HepG2 (cell line): ENCODE measurements around the gene IL1RAPL2. TPM values are rescaled to one million over a fixed set of nuclear protein-coding genes. Genes with fewer than 3 reads are reported as not detected.

Experiments used
- ATAC-seq: fragments of 200-7000 bp; cut with Tn5 transposase; 3 replicates; pipeline ENCODE4 v1.9.1; 2020; ENCODE audit warnings: mild to moderate bottlenecking, moderate library complexity
- BruUV-seq: library from RNA; stranded (reverse); fragments of 400-500 nt; replicated peaks from 2 replicates; lab custom pipeline; 2021; lab: Mats Ljungman, UMichigan
- CTCF ChIA-PET: fragments of 300-600 bp; formaldehyde crosslinking; extraction: SDS; loops from one replicate; lab custom pipeline; 2021; ENCODE audit warnings: low total read pairs, inconsistent platforms, low intra/inter-chr PET ratio; lab: Yijun Ruan, JAX
- POLR2A ChIA-PET: fragments of 350-600 bp; sonication (Branson Sonifier 250); formaldehyde crosslinking; loops from one replicate; lab custom pipeline; 2020; ENCODE audit warnings: antibody characterized with exemption, inconsistent platforms; lab: Yijun Ruan, JAX
- DNase-seq: peaks from one replicate; pipeline ENCODE4 v3.0.0-alpha.2; 2015; ENCODE audit warnings: low spot score
- FAIRE-seq: peaks from 3 replicates; lab custom pipeline; 2011; peaks lifted over from hg19 to GRCh38; lab: Jason Lieb, UNC
- H2AFZ ChIP-seq: one replicate; pipeline ENCODE4 v1.6.1; 2011; ENCODE audit warnings: low read length, inconsistent platforms
- H3K27ac ChIP-seq: fragments of 300-600 bp; 3 replicates; pipeline ENCODE4 v1.8.0; 2011; ENCODE audit warnings: mixed run types, mild to moderate bottlenecking, mixed read lengths, low read length, inconsistent platforms; ENCODE audit not compliant: insufficient read depth; ENCODE audit errors: extremely low read length
- H3K27me3 ChIP-seq, 2 experiments: fragments of 200-600 bp in 1 of 2; 2 replicates in 1 of 2; 3 replicates in 1 of 2; pipeline versions ENCODE4 v1.6.0 to v1.8.0; 2011; ENCODE audit warnings: low read length in 2 of 2, mild to moderate bottlenecking in 2 of 2, moderate library complexity in 2 of 2, inconsistent platforms in 1 of 2; ENCODE audit not compliant: insufficient read depth in 2 of 2, control insufficient read depth in 1 of 2
- H3K36me3 ChIP-seq, 2 experiments: fragments of 200-600 bp in 1 of 2; replicated peaks in 1 of 2; 2 replicates in 1 of 2; 3 replicates in 1 of 2; pipeline versions ENCODE4 v1.5.1 to v1.8.0; 2011; ENCODE audit warnings: low read length in 2 of 2, inconsistent platforms in 1 of 2; ENCODE audit not compliant: insufficient read depth in 2 of 2, control insufficient read depth in 1 of 2
- H3K4me1 ChIP-seq: 2 replicates; pipeline ENCODE4 v1.5.1; 2012; ENCODE audit warnings: low read length, inconsistent platforms; ENCODE audit not compliant: insufficient read depth
- H3K4me2 ChIP-seq: 2 replicates; pipeline ENCODE4 v1.6.0; 2011; ENCODE audit warnings: low read depth, low read length, inconsistent platforms
- H3K4me3 ChIP-seq, 3 experiments: fragments of 200-600 bp in 1 of 3; sonication (generic), shearing (Covaris generic) in 1 of 3; replicated peaks in 1 of 3; 2 replicates each; pipeline ENCODE4 v1.5.1; 2011 to 2016; ENCODE audit warnings: low read length in 3 of 3, inconsistent platforms in 2 of 3, low read depth in 2 of 3, mild to moderate bottlenecking in 2 of 3, control low read depth in 1 of 3, mixed read lengths in 1 of 3; ENCODE audit not compliant: insufficient read depth in 1 of 3
- H3K79me2 ChIP-seq: one replicate; pipeline ENCODE4 v1.6.1; 2011; ENCODE audit warnings: low read length, inconsistent platforms; ENCODE audit not compliant: insufficient read depth
- H3K9ac ChIP-seq: 2 replicates; pipeline ENCODE4 v1.6.0; 2011; ENCODE audit warnings: mild to moderate bottlenecking, low read depth, low read length, inconsistent platforms; ENCODE audit not compliant: insufficient read depth
- H3K9me3 ChIP-seq: 2 replicates; pipeline ENCODE4 v1.5.1; 2012; ENCODE audit warnings: mild to moderate bottlenecking, low read length
- H4K20me1 ChIP-seq: 2 replicates; pipeline ENCODE4 v1.6.0; 2011; ENCODE audit warnings: inconsistent platforms, mild to moderate bottlenecking, low read length, moderate library complexity; ENCODE audit not compliant: insufficient read depth
- BCL6 ChIP-seq: IDR thresholded peaks from 2 replicates; pipeline ENCODE4 v1.6.1; 2016; ENCODE audit warnings: missing genetic modification reagents, missing compliant biosample characterization
- CCAR2 ChIP-seq: fragments of 200-400 bp; formaldehyde crosslinking; optimal IDR thresholded peaks from 2 replicates; pipeline ENCODE3; 2018; ENCODE audit warnings: low read depth, mild to moderate bottlenecking, low read length, moderate library complexity
- HDAC1 ChIP-seq: sonication (generic); formaldehyde crosslinking; IDR thresholded peaks from 2 replicates; pipeline ENCODE4 v1.5.1; 2020; ENCODE audit warnings: mild to moderate bottlenecking, missing genetic modification reagents
- SRF ChIP-seq: IDR thresholded peaks from 2 replicates; pipeline ENCODE4 v1.6.1; 2011; ENCODE audit warnings: mild to moderate bottlenecking, low read depth, low read length, moderate library complexity
- TARDBP ChIP-seq: sonication (generic); formaldehyde crosslinking; IDR thresholded peaks from 2 replicates; pipeline ENCODE4 v1.8.0; 2022; ENCODE audit warnings: mild to moderate bottlenecking, missing genetic modification reagents
- TBX2 ChIP-seq: sonication (generic); formaldehyde crosslinking; IDR thresholded peaks from 2 replicates; pipeline ENCODE4 v1.5.0; 2020; ENCODE audit warnings: missing genetic modification reagents, mild to moderate bottlenecking, borderline replicate concordance
- ZNF136 ChIP-seq: sonication (generic); formaldehyde crosslinking; IDR thresholded peaks from 2 replicates; pipeline ENCODE4 v1.8.1; 2022; ENCODE audit warnings: low read depth, mild to moderate bottlenecking, moderate library complexity, missing genetic modification reagents
- ZNF772 ChIP-seq: sonication (generic); formaldehyde crosslinking; IDR thresholded peaks from 2 replicates; pipeline ENCODE4 v1.5.0; 2020; ENCODE audit warnings: mild to moderate bottlenecking, missing genetic modification reagents
- WGBS: methylation state at CpG from one replicate; pipeline ENCODE4 v1.1.6; 2017; ENCODE audit warnings: low lambda C conversion rate; 5-methylcytosine and 5-hydroxymethylcytosine counted together
- in situ Hi-C: cut with HindIII; loops from 2 replicates; pipeline ENCODE4 v1.10.0; 2017; ENCODE audit warnings: low pct_unique_long_range_greater_than_20kb; ENCODE audit not compliant: extremely low pct_ligation_motif_present
- intact Hi-C: fragments of 100-400 bp; cut with micrococcal nuclease; formaldehyde crosslinking; loops from one replicate; pipeline ENCODE4 v1.10.0; 2022; ENCODE audit not compliant: unreplicated experiment
- polyA plus RNA-seq, 8 experiments: library from polyadenylated mRNA; depleted of rRNA in 3 of 8; stranded (reverse) in 7 of 8; unstranded in 1 of 8; fragments of >200 nt; fragmentation: Illumina TruSeq in 4 of 8; extraction: Trizol in 4 of 8; gene quantifications; 2 replicates each; pipeline versions ENCODE4 v1.2.1 to v1.2.3, GENCODE V29; 2011 to 2016; ENCODE audit warnings: low read depth in 4 of 8, missing spikeins in 1 of 8, mixed read lengths in 1 of 8; ENCODE audit not compliant: insufficient read depth in 1 of 8
- total RNA-seq, 5 experiments: library from RNA; depleted of rRNA; stranded (reverse); fragments of >200 nt; fragmentation: Illumina TruSeq; extraction: Trizol; gene quantifications; 2 replicates each; pipeline ENCODE4 v1.2.3, GENCODE V29; 2016; ENCODE audit warnings: low read depth in 1 of 5

The IL1RAPL2 gene
- total and polyA plus RNA-seq, 2 of the 13 experiments (the other 11 are each of a cell fraction or from before 2014, with no cell fraction given): not detected

DNA sequence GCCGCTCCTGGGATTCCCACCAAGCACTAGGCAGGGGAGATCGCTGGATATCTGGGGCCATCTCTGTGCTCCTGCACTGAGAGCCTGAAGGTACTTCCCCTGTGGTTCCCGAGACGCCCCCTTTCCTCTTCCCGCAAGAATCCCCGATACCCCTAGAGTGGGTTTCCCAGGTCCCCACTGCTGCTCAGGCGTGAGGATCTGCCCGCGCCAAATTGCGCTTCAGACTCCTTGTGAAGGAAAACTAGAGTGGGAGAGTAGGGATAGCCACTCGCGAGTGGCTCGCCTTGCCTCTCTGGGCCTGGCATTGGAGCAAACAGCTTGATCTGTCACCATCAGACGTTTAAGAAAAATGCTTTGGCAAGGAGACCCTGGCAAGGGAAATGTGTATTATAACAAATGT lies 1.5 kb downstream of the IL1RAPL2 start:
- ChIA-PET POLR2A (no interaction called here), CTCF (no interaction called here)
- H2AFZ ChIP-seq: no peak overlapping the region
- ATAC-seq (no peak), DNase-seq (no peak), FAIRE-seq (no peak)
- no peak for TF ChIP-seq SRF
- no peak for TF ChIP-seq CCAR2
- TF ChIP-seq ZNF772 (CRISPR knock-in tag): no peak
- no peak for TF ChIP-seq TBX2 (CRISPR knock-in tag)
- no peak for TF ChIP-seq TARDBP (CRISPR knock-in tag)
- TF ChIP-seq HDAC1 (CRISPR knock-in tag): no peak
- no peak for TF ChIP-seq ZNF136 (CRISPR knock-in tag)
- no peaks in the 10 kb centered on the region for H3K4me1 ChIP-seq
- H3K4me2 ChIP-seq: no peak overlapping the region
- H3K27ac ChIP-seq: no peak overlapping the region
- H3K36me3 ChIP-seq: no peaks in the 10 kb centered on the region
- in situ Hi-C loops: no loop called here
- no peak overlapping the region for H3K9ac ChIP-seq
- no TSS peak for BruUV-seq
- WGBS: 52% methylated on average over 4 of the region's 14 CpGs
- H3K79me2 ChIP-seq: no peaks in the 10 kb centered on the region
- no peaks in the 10 kb centered on the region for H4K20me1 ChIP-seq
- H3K9me3 ChIP-seq: no peaks in the 10 kb centered on the region
- H3K4me3 ChIP-seq: no peak overlapping the region
- H3K27me3 ChIP-seq: no peaks in the 10 kb centered on the region
- intact Hi-C loops: no loop called here

DNA sequence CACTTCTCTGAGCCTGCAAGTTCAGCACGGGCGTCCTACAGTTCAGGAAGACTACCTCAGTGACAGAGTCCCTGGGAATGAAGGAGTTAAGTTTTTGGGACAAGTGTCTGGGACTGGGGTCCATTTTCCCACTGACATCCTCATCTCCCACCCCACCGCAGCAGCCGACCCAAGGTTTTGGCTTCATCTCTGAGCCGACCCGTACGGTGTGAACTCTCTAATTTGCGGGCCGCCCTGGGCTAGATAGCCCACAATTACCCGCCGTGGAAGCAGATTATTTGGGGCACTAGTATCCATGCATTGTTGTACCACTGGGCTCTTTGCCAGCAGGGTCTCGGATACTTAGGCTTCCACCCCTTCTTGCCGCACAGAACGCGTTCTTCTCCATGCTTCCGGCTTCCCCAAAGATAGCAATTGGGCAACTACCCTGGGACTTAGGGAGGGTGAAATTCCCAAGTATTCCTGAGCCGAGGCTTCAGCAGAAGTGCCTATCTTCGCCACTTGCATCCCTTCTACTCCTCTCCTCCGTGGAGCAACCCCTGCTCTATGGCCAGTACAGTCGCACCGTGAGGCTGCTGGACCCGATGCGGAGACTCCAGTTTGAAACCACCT lies 2.4 kb downstream of the IL1RAPL2 start:
- intact Hi-C loops: no loop called here
- in situ Hi-C loops: no loop called here

More for the DNA sequence above, 2.4 kb downstream of the IL1RAPL2 start:
- no peak for FAIRE-seq
- Histone ChIP-seq H3K27ac (no peak overlapping the region), H3K9ac (no peak overlapping the region), H4K20me1 (no peaks in the 10 kb centered on the region), H3K4me1 (no peaks in the 10 kb centered on the region), H2AFZ (no peak overlapping the region), H3K36me3 (no peaks in the 10 kb centered on the region), H3K4me2 (no peak overlapping the region), H3K79me2 (no peaks in the 10 kb centered on the region), H3K9me3 (no peaks in the 10 kb centered on the region), H3K4me3 (no peak overlapping the region), H3K27me3 (no peaks in the 10 kb centered on the region)
- no peak for ATAC-seq
- POLR2A ChIA-PET: no interaction called here
- no TSS peak for BruUV-seq
- TF ChIP-seq BCL6 (CRISPR knock-in tag): no peak
- 31% methylated on average over 9 of the region's 23 CpGs for WGBS
- CTCF ChIA-PET: no interaction called here
- no peak for DNase-seq
